Gastroesophageal sphincter (tissue), 4 donors: ENCODE data around the gene GAS1. TPM values are rescaled to one million over a fixed set of nuclear protein-coding genes. Genes with fewer than 3 reads are reported as not detected.

Experiments used
- ATAC-seq: fragments of 150-250 bp; one replicate; pipeline ENCODE4 v1.9.1; 2016; ENCODE audit warnings: mild to moderate bottlenecking, moderate library complexity
- H3K27ac ChIP-seq, 4 donors: fragments of 200-600 bp; sonication (generic) in 3 of 4; 1 replicate in 3 of 4; 2 replicates in 1 of 4; pipeline ENCODE4 v1.5.1; 2016 to 2019
- H3K27me3 ChIP-seq: fragments of 200-600 bp; sonication (generic); one replicate; pipeline ENCODE4 v1.5.1; 2019
- H3K36me3 ChIP-seq, 2 donors: fragments of 200-600 bp; sonication (generic); one replicate each; pipeline ENCODE4 v1.5.1; 2019; ENCODE audit warnings: control low read depth in 1 of 2
- H3K4me1 ChIP-seq, 3 donors: fragments of 200-600 bp; sonication (generic); 1 replicate in 2 of 3; 2 replicates in 1 of 3; pipeline ENCODE4 v1.5.1; 2016 to 2019; ENCODE audit warnings: control low read depth in 2 of 3
- H3K4me3 ChIP-seq, 2 donors: fragments of 200-600 bp; sonication (generic); one replicate each; pipeline ENCODE4 v1.5.1; 2019; ENCODE audit warnings: mild to moderate bottlenecking in 1 of 2, moderate library complexity in 1 of 2
- H3K9me3 ChIP-seq, 3 donors: fragments of 200-600 bp; sonication (generic); one replicate each; pipeline ENCODE4 v1.5.1; 2017 to 2019; ENCODE audit warnings: control low read depth in 2 of 3
- EP300 ChIP-seq: sonication (generic); formaldehyde crosslinking; IDR thresholded peaks from one replicate; pipeline ENCODE4 v1.6.1; 2017; ENCODE audit warnings: antibody characterized with exemption, mild to moderate bottlenecking
- POLR2A ChIP-seq, 2 donors: fragments of 450-650 bp; IDR thresholded peaks; one replicate each; pipeline ENCODE4 v1.6.1; 2017; ENCODE audit warnings: antibody characterized with exemption in 2 of 2, mild to moderate bottlenecking in 2 of 2, moderate library complexity in 1 of 2
- POLR2AphosphoS5 ChIP-seq: sonication (generic); formaldehyde crosslinking; IDR thresholded peaks from one replicate; pipeline ENCODE4 v1.6.1; 2017; ENCODE audit warnings: antibody characterized with exemption
- WGBS, 2 donors: methylation state at CpG; one replicate each; pipeline ENCODE4 v1.1.5; 2018; ENCODE audit warnings: low coverage in 1 of 2; 5-methylcytosine and 5-hydroxymethylcytosine counted together
- total RNA-seq, 4 donors: library from RNA; depleted of rRNA; stranded (reverse); fragments of >200 nt; gene quantifications; one replicate each; pipeline ENCODE4 v1.1.0, GENCODE V29; 2016
- TF ChIP-seq, protein P1 (sequence below), 4 experiments: fragments of 200-600 bp in 2 of 4; fragments of 450-650 bp in 2 of 4; sonication (generic) in 1 of 4; IDR thresholded peaks; one replicate each; pipeline ENCODE4 v1.5.1; 2017 to 2019; ENCODE audit warnings: antibody characterized with exemption in 4 of 4, mild to moderate bottlenecking in 2 of 4, moderate library complexity in 2 of 4

GAS1 gene
- total RNA-seq, 4 donors from 2014 or later, result 65.7 to 167 (median 90.5) TPM

GRCh38 chr9:86926145-86926544 is 21.2 kb downstream of the GAS1 start:
- H3K4me1 ChIP-seq, result peaks cover 0 to 4% (median 0%) of the 10 kb centered on the region in 3 donors
- H3K4me3 ChIP-seq, result no peak overlapping the region
- ATAC-seq, result no peak
- no peak for TF ChIP-seq POLR2A (IDR thresholded peaks at IDR 0.05)
- TF ChIP-seq POLR2AphosphoS5, result no peak
- no peak for TF ChIP-seq EP300
- TF ChIP-seq, protein P1, sequence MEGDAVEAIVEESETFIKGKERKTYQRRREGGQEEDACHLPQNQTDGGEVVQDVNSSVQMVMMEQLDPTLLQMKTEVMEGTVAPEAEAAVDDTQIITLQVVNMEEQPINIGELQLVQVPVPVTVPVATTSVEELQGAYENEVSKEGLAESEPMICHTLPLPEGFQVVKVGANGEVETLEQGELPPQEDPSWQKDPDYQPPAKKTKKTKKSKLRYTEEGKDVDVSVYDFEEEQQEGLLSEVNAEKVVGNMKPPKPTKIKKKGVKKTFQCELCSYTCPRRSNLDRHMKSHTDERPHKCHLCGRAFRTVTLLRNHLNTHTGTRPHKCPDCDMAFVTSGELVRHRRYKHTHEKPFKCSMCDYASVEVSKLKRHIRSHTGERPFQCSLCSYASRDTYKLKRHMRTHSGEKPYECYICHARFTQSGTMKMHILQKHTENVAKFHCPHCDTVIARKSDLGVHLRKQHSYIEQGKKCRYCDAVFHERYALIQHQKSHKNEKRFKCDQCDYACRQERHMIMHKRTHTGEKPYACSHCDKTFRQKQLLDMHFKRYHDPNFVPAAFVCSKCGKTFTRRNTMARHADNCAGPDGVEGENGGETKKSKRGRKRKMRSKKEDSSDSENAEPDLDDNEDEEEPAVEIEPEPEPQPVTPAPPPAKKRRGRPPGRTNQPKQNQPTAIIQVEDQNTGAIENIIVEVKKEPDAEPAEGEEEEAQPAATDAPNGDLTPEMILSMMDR (IDR thresholded peaks at IDR 0.05), result no peak
- no peaks in the 10 kb centered on the region for H3K36me3 ChIP-seq
- H3K9me3 ChIP-seq, result no peaks in the 10 kb centered on the region
- no peaks in the 10 kb centered on the region for H3K27me3 ChIP-seq
- WGBS, 2 donors, result 67 to 90% methylated on average over 3 of the region's 3 CpGs
- no peak overlapping the region for H3K27ac ChIP-seq

GRCh38 chr9:86925686-86926085 is 21.6 kb downstream of the GAS1 start:
- no peaks in the 10 kb centered on the region for H3K36me3 ChIP-seq
- TF ChIP-seq, protein P1 (IDR thresholded peaks at IDR 0.05), result no peak
- TF ChIP-seq POLR2AphosphoS5 (no peak), POLR2A (IDR thresholded peaks at IDR 0.05) (no peak), EP300 (no peak)
- WGBS, 2 donors, result 56 to 86% methylated on average over 1 of the region's 1 CpG
- ATAC-seq, result no peak
- H3K27me3 ChIP-seq, result no peaks in the 10 kb centered on the region
- H3K27ac ChIP-seq, result no peak overlapping the region
- no peaks in the 10 kb centered on the region for H3K9me3 ChIP-seq
- H3K4me1 ChIP-seq, result peaks cover 0 to 4% (median 0%) of the 10 kb centered on the region in 3 donors
- no peak overlapping the region for H3K4me3 ChIP-seq

- Histone ChIP-seq H3K9me3 (no peaks in the 10 kb centered on the region), H3K4me3 (no peak overlapping the region), H3K27ac (no peak overlapping the region), H3K27me3 (no peaks in the 10 kb centered on the region), H3K36me3 (no peaks in the 10 kb centered on the region), H3K4me1 (peaks cover 0 to 4% (median 0%) of the 10 kb centered on the region in 3 donors)
- no peak for ATAC-seq
- 76 to 92% methylated on average over 2 to 4 of the region's 5 CpGs for WGBS, 2 donors
- no peak for TF ChIP-seq POLR2AphosphoS5
- TF ChIP-seq, protein P1 (IDR thresholded peaks at IDR 0.05), result no peak
- no peak for TF ChIP-seq POLR2A (IDR thresholded peaks at IDR 0.05)
- no peak for TF ChIP-seq EP300
Observed at GRCh38 chr9:86924206-86924605, 23.1 kb downstream of the GAS1 start.

- no peaks in the 10 kb centered on the region for H3K36me3 ChIP-seq
- H3K9me3 ChIP-seq, result peaks cover 0 to 6% (median 0%) of the 10 kb centered on the region in 3 donors
- no peak overlapping the region for H3K27ac ChIP-seq
- H3K27me3 ChIP-seq, result no peaks in the 10 kb centered on the region
- TF ChIP-seq, protein P1 (IDR thresholded peaks at IDR 0.05), result no peak
- no peak for TF ChIP-seq POLR2A (IDR thresholded peaks at IDR 0.05)
- no peak for TF ChIP-seq EP300
- no peak for TF ChIP-seq POLR2AphosphoS5
- H3K4me1 ChIP-seq, result peaks cover 0 to 4% (median 0%) of the 10 kb centered on the region in 3 donors
- 59 to 74% methylated on average over 9 to 11 of the region's 15 CpGs for WGBS, 2 donors
- ATAC-seq, result no peak
- H3K4me3 ChIP-seq, result no peak overlapping the region
Observed at GRCh38 chr9:86921151-86921923, 26.0 kb downstream of the GAS1 start.

DNA sequence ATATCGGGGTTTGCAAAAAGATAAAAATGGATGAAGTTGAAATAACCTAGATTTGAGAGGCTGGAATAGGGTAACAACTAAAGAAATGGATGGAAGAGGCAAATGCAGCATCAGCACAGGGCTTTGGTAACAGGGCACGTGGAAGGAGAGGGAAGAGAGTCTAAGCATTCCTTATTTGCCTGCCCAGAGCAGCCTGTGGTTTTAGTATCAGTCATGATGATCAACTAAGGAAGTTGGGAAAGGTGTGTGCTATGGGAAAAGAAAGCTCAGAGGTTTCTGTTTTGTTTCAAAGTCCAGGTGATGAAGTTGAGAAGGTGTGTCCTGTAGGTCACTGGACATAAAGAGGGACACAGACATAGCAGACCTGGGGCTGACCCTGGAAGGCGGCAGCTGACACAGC is 28.8 kb downstream of the GAS1 start:
- no peak for ATAC-seq
- Histone ChIP-seq H3K27ac (no peak overlapping the region), H3K36me3 (no peaks in the 10 kb centered on the region), H3K4me3 (no peak overlapping the region), H3K9me3 (peaks cover 0 to 6% (median 0%) of the 10 kb centered on the region in 3 donors), H3K27me3 (no peaks in the 10 kb centered on the region), H3K4me1 (no peaks in the 10 kb centered on the region)
- WGBS, 2 donors, result 86 to 100% methylated on average over 2 to 3 of the region's 3 CpGs
- TF ChIP-seq POLR2A (IDR thresholded peaks at IDR 0.05), result no peak
- TF ChIP-seq, protein P1 (IDR thresholded peaks at IDR 0.05), result no peak
- TF ChIP-seq EP300, result no peak
- TF ChIP-seq POLR2AphosphoS5, result no peak
